ENCODE measurements around the gene MRGPRX3. TPM values are rescaled to one million over a fixed set of nuclear protein-coding genes. Genes with fewer than 3 reads are reported as not detected.

Gene MRGPRX3
- total RNA-seq, 1 donor from 2014 or later: not detected

DNA sequence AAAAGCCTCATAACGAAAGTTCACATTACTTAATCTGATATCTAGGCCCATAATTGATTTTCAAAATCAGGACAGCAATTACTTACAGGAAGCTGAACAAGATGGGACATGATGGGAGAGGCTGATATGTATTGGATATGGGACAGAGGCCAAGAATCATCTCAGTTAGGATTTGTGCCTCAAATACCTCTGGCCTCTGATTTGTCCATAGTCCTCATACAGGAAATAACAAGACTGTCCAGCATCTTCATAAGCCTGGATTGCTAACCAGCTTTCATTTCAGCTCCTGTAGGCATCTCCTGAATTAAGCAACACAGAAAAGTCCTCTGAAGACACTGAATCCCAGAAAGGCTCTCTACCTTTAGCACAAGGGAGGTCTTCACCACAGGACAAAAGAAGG is 36.0 kb downstream of the MRGPRX3 start:
- DNase-seq (ENCODE audit: low spot score): no peak

DNA sequence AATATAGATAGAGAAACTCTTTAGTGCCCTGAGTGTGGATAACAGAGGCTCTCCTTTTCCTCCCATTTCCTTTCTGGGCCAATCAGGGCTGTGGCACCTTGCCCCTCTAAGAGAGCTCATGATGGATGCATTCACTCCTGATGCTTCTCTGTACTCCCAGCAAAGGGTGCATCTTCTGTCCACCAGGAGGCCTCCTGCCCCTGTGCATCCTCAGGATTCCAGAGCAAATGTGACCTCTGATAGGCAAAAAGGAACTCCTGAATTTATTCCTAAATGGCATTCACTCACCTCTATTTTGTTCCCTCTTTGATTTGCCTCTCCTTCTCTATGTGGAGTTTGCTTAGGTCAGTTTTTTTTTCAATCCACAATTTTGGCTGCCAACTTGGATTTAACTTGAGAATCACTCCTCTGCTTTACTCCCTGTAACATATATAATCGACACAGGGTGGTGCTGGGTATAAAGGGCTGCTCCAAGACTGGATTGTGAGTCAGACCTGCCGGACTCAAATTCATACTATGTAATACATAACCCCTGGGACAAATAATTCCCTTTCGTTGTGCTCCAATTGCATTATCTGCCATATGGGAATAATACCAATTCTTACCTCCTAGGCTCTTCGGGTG is 39.1 kb downstream of the MRGPRX3 start:
- no peak for DNase-seq (ENCODE audit: low spot score)

DNA sequence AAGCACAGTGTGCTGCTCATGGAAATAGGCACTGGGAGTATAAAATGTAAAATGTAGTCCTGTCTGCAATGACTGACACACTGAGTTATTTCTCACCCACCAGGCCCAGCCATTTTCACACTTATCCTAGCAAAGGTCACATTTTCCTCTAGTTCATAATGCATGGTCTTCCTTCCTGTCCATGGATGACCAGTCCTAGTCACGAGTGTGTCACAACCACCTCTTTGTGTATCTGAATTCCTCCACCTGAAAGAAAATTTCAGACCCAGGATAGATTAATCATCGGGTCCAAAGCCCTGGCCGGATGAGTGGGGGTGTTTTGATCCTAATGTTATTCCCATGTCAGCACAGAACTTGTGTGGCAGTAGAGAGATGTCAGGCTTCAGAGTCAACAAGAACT is 40.3 kb downstream of the MRGPRX3 start, which contains the start of gene MRGPRX4:
Gene MRGPRX4, plus strand, starts transcription at position 172 of the 400 bp plus-strand sequence. CDS start 420 bp downstream, outside the sequence.
- no peak for DNase-seq (ENCODE audit: low spot score)

DNA sequence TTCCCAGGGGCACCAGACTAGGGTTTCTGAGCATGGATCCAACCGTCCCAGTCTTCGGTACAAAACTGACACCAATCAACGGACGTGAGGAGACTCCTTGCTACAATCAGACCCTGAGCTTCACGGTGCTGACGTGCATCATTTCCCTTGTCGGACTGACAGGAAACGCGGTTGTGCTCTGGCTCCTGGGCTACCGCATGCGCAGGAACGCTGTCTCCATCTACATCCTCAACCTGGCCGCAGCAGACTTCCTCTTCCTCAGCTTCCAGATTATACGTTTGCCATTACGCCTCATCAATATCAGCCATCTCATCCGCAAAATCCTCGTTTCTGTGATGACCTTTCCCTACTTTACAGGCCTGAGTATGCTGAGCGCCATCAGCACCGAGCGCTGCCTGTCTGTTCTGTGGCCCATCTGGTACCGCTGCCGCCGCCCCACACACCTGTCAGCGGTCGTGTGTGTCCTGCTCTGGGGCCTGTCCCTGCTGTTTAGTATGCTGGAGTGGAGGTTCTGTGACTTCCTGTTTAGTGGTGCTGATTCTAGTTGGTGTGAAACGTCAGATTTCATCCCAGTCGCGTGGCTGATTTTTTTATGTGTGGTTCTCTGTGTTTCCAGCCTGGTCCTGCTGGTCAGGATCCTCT is 41.0 kb downstream of the MRGPRX3 start:
- DNase-seq (ENCODE audit: low spot score): no peak

Other genes starting within 250 kb of the MRGPRX3 start
- gene SERGEF, start 119.5 kb upstream of the MRGPRX3 start, total RNA-seq: 23.6 TPM
- 0.55 TPM for gene TPH1, start 86.3 kb upstream of the MRGPRX3 start, total RNA-seq
- 9.4 TPM for gene SAAL1, start 26.5 kb upstream of the MRGPRX3 start, total RNA-seq
- gene MRGPRX4, start 40.3 kb downstream of the MRGPRX3 start, total RNA-seq: not detected
- gene SAA4, start 104.2 kb downstream of the MRGPRX3 start, total RNA-seq: 4.1 TPM
- gene SAA2, start 116.1 kb downstream of the MRGPRX3 start, total RNA-seq: 700 TPM
- 5,251 TPM for gene SAA1, start 133.7 kb downstream of the MRGPRX3 start, total RNA-seq
- gene HPS5, start 189.6 kb downstream of the MRGPRX3 start, total RNA-seq: 26.4 TPM
- gene GTF2H1, start 190.0 kb downstream of the MRGPRX3 start, total RNA-seq: 43.5 TPM